Hematopoietic multipotent progenitor cell treated with erythropoietin and hydrocortisone succinate and interleukin-3 and kit ligand, for 15 days (in vitro differentiated cells): ENCODE data around the gene NHERF2.
"Not testable (repeated sequence)": the region's sequence is repeated elsewhere in the genome, so short reads cannot be mapped to it uniquely, and the experiment has no call there.

Experiments used
- DNase-seq: peaks from one replicate; pipeline ENCODE4 v3.0.0-alpha.2; 2015; ENCODE audit warnings: low spot score

The NHERF2 gene

DNA sequence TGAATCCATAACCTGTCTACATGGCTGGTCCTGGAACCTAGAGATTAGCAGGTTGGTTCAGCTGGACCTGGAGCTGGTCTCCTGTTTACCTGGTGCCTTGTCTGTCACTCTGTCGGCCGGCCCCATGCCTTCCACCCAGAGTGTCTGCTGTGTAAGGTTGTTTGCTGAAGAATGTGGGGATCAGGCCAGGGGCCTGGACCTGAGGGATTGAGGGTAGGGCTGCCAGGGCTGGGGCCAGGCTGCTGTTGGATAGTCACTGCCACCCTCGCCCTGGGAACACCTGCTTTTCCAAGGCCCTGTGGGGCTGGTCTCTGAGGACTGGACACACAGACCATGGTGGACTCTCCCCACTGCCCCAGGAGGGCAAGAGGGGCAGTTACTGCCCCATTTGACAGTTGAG, 1.4 kb downstream of the NHERF2 start:
- no peak for DNase-seq

- DNase-seq = no peak
Measured at GRCh38 chr16:2028620-2029220, 2.0 kb downstream of the NHERF2 start.

DNA sequence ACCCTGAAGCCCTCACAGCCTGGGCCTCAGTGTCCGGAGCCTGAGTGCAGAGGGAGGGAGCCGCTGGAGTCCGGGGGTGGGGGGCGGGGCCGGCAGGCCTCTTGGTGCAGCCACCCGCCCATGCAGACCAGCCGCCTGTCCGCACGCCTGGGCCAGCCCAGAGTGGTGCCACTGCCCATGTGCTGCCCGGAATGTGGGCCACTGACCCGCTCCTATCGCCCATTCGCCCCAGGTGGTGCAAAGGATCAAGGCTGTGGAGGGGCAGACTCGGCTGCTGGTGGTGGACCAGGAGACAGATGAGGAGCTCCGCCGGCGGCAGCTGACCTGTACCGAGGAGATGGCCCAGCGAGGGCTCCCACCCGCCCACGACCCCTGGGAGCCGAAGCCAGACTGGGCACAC, 2.6 kb downstream of the NHERF2 start:
- no peak for DNase-seq

DNA sequence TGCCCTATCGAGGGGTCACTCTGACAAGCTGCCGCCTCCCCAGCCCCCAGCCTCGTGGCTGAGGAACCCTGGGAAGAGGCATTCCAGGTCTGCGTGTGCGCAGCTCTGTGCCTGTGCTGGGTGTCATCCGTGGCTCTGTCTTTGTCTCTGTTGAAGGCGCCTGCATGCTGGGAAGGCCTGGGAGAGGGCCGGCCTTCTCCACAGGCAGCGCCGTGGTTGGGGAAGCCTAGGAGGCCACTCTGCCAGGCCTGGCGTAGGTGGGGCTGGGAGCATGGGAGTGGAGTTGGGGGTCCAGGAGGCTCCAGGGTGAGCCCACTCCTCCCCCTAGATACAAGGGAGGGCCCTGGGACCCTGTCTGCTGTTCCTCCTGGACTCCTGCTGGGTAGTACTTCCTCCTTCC, 3.3 kb downstream of the NHERF2 start:
- DNase-seq = no peak

GRCh38 chr16:2031081-2031577, 4.4 kb downstream of the NHERF2 start:
- DNase-seq = no peak

GRCh38 chr16:2032285-2033056, 5.8 kb downstream of the NHERF2 start:
- no peak for DNase-seq

DNA sequence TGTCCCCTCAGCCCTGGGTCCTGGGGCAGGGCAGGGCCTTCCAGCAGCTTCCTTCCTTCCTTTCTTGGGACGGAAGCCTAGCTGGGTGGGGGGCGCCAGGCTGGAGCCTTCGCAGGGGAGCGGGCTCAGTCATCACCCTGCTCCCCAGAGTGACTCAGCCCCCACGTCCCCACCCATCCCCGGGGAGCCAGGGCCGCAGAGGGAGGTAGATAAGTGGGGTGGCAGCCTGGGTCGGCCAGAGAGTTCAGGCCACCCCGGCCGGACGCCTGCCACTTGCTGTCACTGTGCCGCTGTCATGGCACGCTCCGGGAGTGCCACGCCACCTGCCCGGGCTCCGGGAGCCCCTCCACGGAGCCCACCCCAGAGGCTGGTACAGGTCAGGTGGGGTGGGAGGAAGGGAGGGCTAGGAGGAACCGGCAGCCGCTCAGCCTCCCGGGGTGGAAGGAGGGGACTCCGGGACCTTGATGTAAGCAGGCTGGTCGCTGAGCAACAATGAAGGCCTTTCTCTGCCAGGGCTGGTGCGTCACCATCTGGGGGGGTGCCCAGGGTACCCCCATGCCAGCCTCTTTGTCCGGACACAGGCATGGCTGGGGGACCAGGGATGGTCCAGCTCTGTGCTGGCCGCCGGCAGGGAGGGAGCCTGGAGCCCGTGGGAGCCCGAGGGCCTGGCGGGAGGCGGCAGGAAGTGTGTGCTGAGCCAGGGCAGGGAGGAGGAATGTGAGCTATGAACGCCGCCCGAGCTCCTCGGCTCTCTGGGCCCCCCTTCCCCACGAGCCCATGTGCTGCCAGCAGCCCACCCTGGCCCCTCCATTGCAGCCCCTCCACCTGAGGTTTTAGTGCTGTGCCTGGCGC, 6.6 kb downstream of the NHERF2 start:
- no peak for DNase-seq

- DNase-seq = not testable (repeated sequence)
Measured at GRCh38 chr16:2033909-2034695, 7.4 kb downstream of the NHERF2 start.

- no peak for DNase-seq
Measured at GRCh38 chr16:2034696-2035430, 8.2 kb downstream of the NHERF2 start.

- no peak for DNase-seq
Measured at GRCh38 chr16:2035431-2036199, 8.9 kb downstream of the NHERF2 start.

DNA sequence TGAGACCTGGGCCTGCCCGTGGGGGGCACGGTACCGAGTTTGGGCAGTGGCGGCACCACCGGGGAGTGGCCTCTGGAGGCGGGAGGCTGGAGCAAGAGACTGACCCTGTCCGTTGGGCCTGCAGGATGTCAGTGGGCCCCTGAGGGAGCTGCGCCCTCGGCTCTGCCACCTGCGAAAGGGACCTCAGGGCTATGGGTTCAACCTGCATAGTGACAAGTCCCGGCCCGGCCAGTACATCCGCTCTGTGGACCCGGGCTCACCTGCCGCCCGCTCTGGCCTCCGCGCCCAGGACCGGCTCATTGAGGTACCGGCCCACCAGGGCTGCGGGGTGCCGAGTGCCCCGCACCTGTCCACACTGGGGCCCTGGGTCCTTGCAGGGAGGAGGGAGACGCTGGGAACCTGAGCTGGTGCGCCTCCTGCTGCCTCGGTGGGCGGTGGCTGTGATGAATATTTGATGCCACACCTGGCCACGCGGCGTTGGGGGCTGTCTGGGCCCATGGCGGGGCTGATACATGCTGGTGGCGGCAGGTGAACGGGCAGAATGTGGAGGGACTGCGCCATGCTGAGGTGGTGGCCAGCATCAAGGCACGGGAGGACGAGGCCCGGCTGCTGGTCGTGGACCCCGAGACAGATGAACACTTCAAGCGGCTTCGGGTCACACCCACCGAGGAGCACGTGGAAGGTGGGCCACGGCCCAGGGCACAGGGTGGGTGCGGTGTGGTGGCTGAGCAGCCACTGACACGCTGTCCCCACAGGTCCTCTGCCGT, 9.7 kb downstream of the NHERF2 start:
- DNase-seq = no peak

- DNase-seq = no peak
Measured at GRCh38 chr16:2037115-2037514, 10.4 kb downstream of the NHERF2 start.

- DNase-seq = no peak
Measured at GRCh38 chr16:2037647-2038381, 11.1 kb downstream of the NHERF2 start.

DNA sequence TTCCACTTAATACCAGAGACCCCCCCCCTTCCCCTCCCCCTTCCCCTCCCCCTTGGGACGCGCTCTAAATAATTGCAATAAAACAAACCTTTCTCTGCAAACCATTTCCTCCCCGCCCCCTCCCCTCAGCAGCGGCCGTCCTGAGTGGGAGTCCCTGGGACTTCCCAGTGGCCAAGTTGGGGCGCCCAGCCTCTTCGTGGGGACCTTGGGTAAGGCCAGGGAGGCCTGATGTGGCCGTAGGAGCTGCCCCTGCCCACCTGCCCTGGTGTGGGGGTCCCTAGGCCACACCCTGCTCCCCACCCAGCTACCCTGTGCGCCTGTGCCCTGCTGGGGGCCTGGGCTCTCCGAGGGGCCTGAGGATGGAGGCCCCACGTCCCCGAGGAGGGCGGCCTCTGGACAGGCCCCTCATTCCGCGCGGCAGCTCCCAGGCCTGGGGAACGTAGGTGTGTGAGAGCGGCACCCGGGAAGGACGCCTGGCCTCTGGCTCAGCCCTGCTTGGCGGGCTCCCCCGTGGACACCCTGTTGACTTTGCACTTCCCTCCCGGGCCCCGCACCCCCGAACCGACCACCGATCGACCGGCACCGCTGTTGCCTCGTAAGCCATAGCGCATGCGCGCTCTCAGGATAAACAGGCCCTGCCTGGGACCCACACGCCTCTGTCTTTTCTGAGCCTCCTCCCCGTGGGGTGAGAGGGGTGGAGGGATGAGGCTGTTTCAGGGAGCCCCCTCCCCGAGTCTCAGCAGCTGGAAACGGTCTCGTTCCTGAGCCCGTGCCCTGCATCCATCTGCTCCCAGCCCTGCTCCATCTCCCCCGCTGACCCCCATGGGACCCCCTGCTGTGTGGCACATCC, 11.9 kb downstream of the NHERF2 start:
- DNase-seq = no peak

DNA sequence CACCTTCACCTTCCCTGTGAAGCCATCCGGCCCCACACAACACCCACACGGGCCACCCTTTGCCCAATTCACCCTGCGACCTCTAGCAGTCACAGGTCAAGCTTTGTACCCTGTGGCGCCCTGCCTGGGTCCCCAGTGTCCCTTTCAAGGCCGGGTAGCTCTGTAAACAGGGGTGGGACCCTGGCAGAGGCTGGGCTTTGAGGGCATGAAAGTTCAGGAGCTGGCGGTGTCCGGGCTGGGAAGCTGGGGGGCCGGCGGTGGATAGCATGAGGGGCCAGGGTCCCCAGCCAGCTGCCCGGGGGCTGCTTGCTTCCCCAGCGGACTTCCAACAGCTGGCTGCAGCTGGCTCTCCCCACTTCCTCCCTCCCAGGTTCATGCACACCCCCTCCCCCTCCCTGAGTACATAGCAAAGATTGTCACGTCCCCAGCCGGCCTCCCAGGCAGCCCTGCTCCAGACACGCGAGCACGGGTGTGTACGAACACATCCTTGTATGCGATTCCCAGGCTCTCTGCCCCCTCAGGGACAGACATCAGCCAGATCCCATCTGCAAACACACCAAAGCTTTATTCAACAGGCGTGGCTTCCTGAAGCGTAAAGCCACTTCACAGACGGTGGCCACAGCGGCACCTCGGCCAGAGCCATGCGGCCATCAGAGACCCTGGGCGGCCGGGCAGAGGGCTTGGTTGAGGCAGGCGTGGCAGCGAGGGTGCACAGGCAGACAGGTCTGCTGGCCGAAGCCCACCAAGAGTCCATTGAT, 12.8 kb downstream of the NHERF2 start:
- no peak for DNase-seq

- no peak for DNase-seq
Measured at GRCh38 chr16:2040041-2040786, 13.5 kb downstream of the NHERF2 start.
